Fibroblast of lung (primary cell): Measurements from ENCODE around the gene COMMD10. TPM values are rescaled to one million over a fixed set of nuclear protein-coding genes. Genes with fewer than 3 reads are reported as not detected.

ENCODE experiments used
- DNase-seq, 2 donors: peaks; one replicate each; pipeline versions ENCODE4 v3.0.0 to v3.0.0-alpha.2; 2010; ENCODE audit warnings: low read depth in 2 of 2
- H2AFZ ChIP-seq: 2 replicates; pipeline ENCODE4 v1.5.1; 2012; ENCODE audit warnings: low read length, control low read depth, inconsistent platforms
- H3K27ac ChIP-seq: 2 replicates; pipeline ENCODE4 v1.5.1; 2011; ENCODE audit warnings: low read length, control low read depth; ENCODE audit not compliant: insufficient read depth
- H3K27me3 ChIP-seq: 2 replicates; pipeline ENCODE4 v1.5.1; 2011; ENCODE audit warnings: mild to moderate bottlenecking, low read length; ENCODE audit not compliant: control insufficient read depth, insufficient read depth
- H3K36me3 ChIP-seq: 2 replicates; pipeline ENCODE4 v1.5.1; 2011; ENCODE audit warnings: low read length; ENCODE audit not compliant: control insufficient read depth, insufficient read depth
- H3K4me1 ChIP-seq: 2 replicates; pipeline ENCODE4 v1.5.1; 2011; ENCODE audit warnings: low read length; ENCODE audit not compliant: control insufficient read depth, insufficient read depth; ENCODE audit errors: extremely low read depth
- H3K4me2 ChIP-seq: 2 replicates; pipeline ENCODE4 v1.5.1; 2011; ENCODE audit warnings: low read length, control low read depth; ENCODE audit not compliant: insufficient read depth; ENCODE audit errors: extremely low read depth
- H3K4me3 ChIP-seq, 4 experiments: fragments of 200-600 bp in 1 of 4; sonication (generic) in 1 of 4; replicated peaks in 1 of 4; 2 replicates each; pipeline ENCODE4 v1.5.1; 2011 to 2016; ENCODE audit warnings: low read length in 4 of 4, low read depth in 3 of 4, mild to moderate bottlenecking in 3 of 4, control low read depth in 2 of 4, inconsistent platforms in 1 of 4, mixed read lengths in 1 of 4; ENCODE audit not compliant: insufficient read depth in 1 of 4; ENCODE audit errors: control extremely low read depth in 1 of 4
- H3K79me2 ChIP-seq: 2 replicates; pipeline ENCODE4 v1.5.1; 2012; ENCODE audit warnings: mild to moderate bottlenecking, low read length, inconsistent platforms; ENCODE audit not compliant: control insufficient read depth, insufficient read depth
- H3K9ac ChIP-seq: 2 replicates; pipeline ENCODE4 v1.5.1; 2011; ENCODE audit warnings: mild to moderate bottlenecking, low read length, control low read depth; ENCODE audit not compliant: insufficient read depth
- H3K9me3 ChIP-seq: 2 replicates; pipeline ENCODE4 v1.5.1; 2012; ENCODE audit warnings: low read depth, low read length; ENCODE audit not compliant: control insufficient read depth, insufficient read depth
- H4K20me1 ChIP-seq: 2 replicates; pipeline ENCODE4 v1.5.1; 2011; ENCODE audit warnings: low read length; ENCODE audit not compliant: control insufficient read depth, insufficient read depth; ENCODE audit errors: extremely low read depth
- CTCF ChIP-seq, 2 donors: IDR thresholded peaks in 1 of 2; conservative IDR thresholded peaks in 1 of 2; 1 replicate in 1 of 2; 2 replicates in 1 of 2; pipeline ENCODE4 v1.5.1; 2011 to 2012; ENCODE audit warnings: low read length in 2 of 2, control low read depth in 1 of 2, inconsistent platforms in 1 of 2, low read depth in 1 of 2, mild to moderate bottlenecking in 1 of 2
- EZH2 ChIP-seq: IDR thresholded peaks from 2 replicates; pipeline ENCODE4 v1.5.1; 2012; ENCODE audit warnings: low read length, control low read depth, mild to moderate bottlenecking; ENCODE audit errors: missing control alignments
- polyA plus RNA-seq, 2 donors: library from polyadenylated mRNA; depleted of rRNA in 1 of 2; stranded (reverse) in 1 of 2; unstranded in 1 of 2; fragments of >200 nt; gene quantifications; 2 replicates each; pipeline ENCODE4 v1.2.1, GENCODE V29; 2011 to 2012; ENCODE audit warnings: missing spikeins in 1 of 2
- total RNA-seq: library from RNA; depleted of rRNA; stranded (reverse); fragments of >200 nt; gene quantifications from 2 replicates; pipeline ENCODE4 v1.2.1, GENCODE V29; 2014

COMMD10 gene
- total and polyA plus RNA-seq, 2 donors (not counting 1 experiment from before 2014, with no cell fraction given), result 24.2 to 35.8 TPM

DNA sequence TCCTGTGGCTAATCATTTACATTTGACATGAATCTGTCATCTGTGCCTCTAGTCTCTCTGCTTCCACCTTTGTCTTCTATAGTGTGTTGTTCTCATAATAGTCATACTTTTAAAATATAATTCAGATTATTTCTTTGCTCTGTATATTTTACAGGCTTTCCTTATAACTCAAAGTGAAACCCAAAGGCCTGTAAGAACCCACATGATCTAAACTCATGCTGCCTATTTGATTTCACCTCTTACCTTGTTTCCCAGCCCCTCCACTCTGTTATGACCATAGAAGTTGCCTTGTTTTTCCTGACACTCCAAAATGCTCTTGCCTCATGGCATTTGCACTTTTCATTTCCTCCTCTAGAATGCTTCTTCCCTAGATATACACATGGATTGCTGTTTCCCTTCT, 74.2 kb downstream of the COMMD10 start:
- Histone ChIP-seq H3K27ac (no peak overlapping the region), H3K79me2 (no peaks in the 10 kb centered on the region), H3K9ac (no peak overlapping the region), H3K4me3 (no peak overlapping the region), H3K36me3 (no peaks in the 10 kb centered on the region), H4K20me1 (no peaks in the 10 kb centered on the region), H3K27me3 (no peaks in the 10 kb centered on the region), H3K4me1 (no peaks in the 10 kb centered on the region), H3K4me2 (no peak overlapping the region), H2AFZ (no peak overlapping the region), H3K9me3 (no peaks in the 10 kb centered on the region)
- TF ChIP-seq CTCF (conservative IDR thresholded peaks at IDR 0.05 in 1 of 2, IDR thresholded peaks at IDR 0.05 in 1 of 2; ENCODE audit: low read depth in 1 of 2, low read length in 2 of 2), result no peak
- TF ChIP-seq EZH2, result no peak
- no peak for DNase-seq

DNA sequence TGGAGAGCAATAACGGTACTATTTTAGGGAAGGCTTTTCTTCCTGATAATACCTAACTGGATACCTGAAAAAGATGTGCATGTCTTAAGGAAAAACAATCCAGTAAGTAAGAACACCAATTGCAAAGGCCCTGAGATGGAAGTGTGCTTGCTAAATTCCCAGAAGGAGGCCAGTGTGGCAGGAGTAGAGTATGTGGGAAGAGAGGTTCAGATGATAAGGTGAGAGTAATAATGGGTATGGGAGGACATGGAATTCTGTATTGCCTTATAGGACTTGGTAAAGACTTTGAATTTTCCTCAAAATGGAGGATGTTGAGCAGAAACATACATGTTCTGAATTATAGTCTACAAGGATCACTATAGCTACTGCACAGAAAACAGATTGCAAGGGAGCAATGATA, 89.3 kb downstream of the COMMD10 start:
- DNase-seq, result no peak
- H3K9me3 ChIP-seq, result no peaks in the 10 kb centered on the region
- no peaks in the 10 kb centered on the region for H3K4me1 ChIP-seq
- H3K9ac ChIP-seq, result no peak overlapping the region
- H3K27me3 ChIP-seq, result no peaks in the 10 kb centered on the region
- H3K79me2 ChIP-seq, result no peaks in the 10 kb centered on the region
- no peak overlapping the region for H3K4me2 ChIP-seq
- H2AFZ ChIP-seq, result no peak overlapping the region
- H4K20me1 ChIP-seq, result no peaks in the 10 kb centered on the region
- H3K36me3 ChIP-seq, result no peaks in the 10 kb centered on the region
- no peak overlapping the region for H3K4me3 ChIP-seq
- no peak overlapping the region for H3K27ac ChIP-seq
- no peak for TF ChIP-seq CTCF (conservative IDR thresholded peaks at IDR 0.05 in 1 of 2, IDR thresholded peaks at IDR 0.05 in 1 of 2; ENCODE audit: low read depth in 1 of 2, low read length in 2 of 2)
- TF ChIP-seq EZH2, result no peak

DNA sequence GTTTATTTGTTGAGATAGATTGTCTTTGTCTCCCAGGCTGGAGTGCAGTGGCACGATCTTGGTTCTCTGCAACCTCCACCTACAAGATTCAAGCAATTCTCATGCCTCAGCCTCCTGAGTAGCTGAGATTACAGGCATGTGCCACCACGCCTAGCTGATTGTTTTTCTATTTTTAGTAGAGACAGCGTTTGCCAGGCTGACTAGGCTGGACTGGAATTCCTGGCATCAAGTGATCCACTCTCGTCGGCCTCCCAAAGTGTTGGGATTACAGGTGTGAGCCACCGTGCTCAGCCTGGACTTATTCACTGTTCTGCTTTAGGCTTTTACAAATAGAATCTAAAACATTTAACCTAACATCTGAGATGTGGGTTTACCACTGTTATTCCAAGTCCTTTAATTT, 91.3 kb downstream of the COMMD10 start:
- Histone ChIP-seq H3K27me3 (no peaks in the 10 kb centered on the region), H3K4me2 (no peak overlapping the region), H3K4me3 (no peak overlapping the region), H3K9ac (no peak overlapping the region), H3K27ac (no peak overlapping the region), H4K20me1 (no peaks in the 10 kb centered on the region), H3K36me3 (no peaks in the 10 kb centered on the region), H3K79me2 (no peaks in the 10 kb centered on the region), H3K9me3 (no peaks in the 10 kb centered on the region), H3K4me1 (no peaks in the 10 kb centered on the region), H2AFZ (no peak overlapping the region)
- DNase-seq, result no peak
- TF ChIP-seq CTCF (conservative IDR thresholded peaks at IDR 0.05 in 1 of 2, IDR thresholded peaks at IDR 0.05 in 1 of 2; ENCODE audit: low read depth in 1 of 2, low read length in 2 of 2), result no peak
- no peak for TF ChIP-seq EZH2
